Loucy (cell line): ENCODE measurements around the gene MAP3K6.

Experiments used
- H2AFZ ChIP-seq: fragments of 200-600 bp; sonication (generic); 2 replicates; pipeline ENCODE4 v1.6.0; 2016; ENCODE audit warnings: antibody characterized with exemption, mild to moderate bottlenecking, low read length, moderate library complexity
- H3F3A ChIP-seq: fragments of 200-600 bp; 2 replicates; pipeline ENCODE4 v1.6.0; 2016; ENCODE audit warnings: antibody characterized with exemption, low read depth, mild to moderate bottlenecking
- H3K27me3 ChIP-seq: fragments of 200-600 bp; sonication (generic); 2 replicates; pipeline ENCODE4 v1.6.1; 2014; ENCODE audit warnings: low read length, mild to moderate bottlenecking; ENCODE audit not compliant: insufficient read depth, poor library complexity, severe bottlenecking
- H3K36me3 ChIP-seq: fragments of 200-600 bp; sonication (generic); 2 replicates; pipeline ENCODE4 v1.6.1; 2016; ENCODE audit warnings: low read length; ENCODE audit not compliant: insufficient read depth
- H3K4me1 ChIP-seq: fragments of 200-600 bp; sonication (generic); 2 replicates; pipeline ENCODE4 v1.5.1; 2014; ENCODE audit warnings: low read length, mild to moderate bottlenecking; ENCODE audit not compliant: insufficient read depth, poor library complexity, severe bottlenecking
- H3K4me2 ChIP-seq: fragments of 200-600 bp; sonication (generic); 2 replicates; pipeline ENCODE4 v1.6.0; 2014; ENCODE audit warnings: antibody characterized with exemption, low read length, low read depth, mild to moderate bottlenecking; ENCODE audit not compliant: poor library complexity, severe bottlenecking
- H3K4me3 ChIP-seq: fragments of 200-600 bp; sonication (generic); 2 replicates; pipeline ENCODE4 v1.5.1; 2014; ENCODE audit warnings: low read length, mild to moderate bottlenecking, mixed read lengths; ENCODE audit not compliant: poor library complexity, severe bottlenecking
- H3K79me2 ChIP-seq: fragments of 200-600 bp; sonication (generic); 2 replicates; pipeline ENCODE4 v1.6.1; 2014; ENCODE audit warnings: low read length; ENCODE audit not compliant: insufficient read depth
- H3K9ac ChIP-seq: fragments of 200-600 bp; sonication (generic); 2 replicates; pipeline ENCODE4 v1.6.0; 2014; ENCODE audit warnings: mild to moderate bottlenecking, low read depth, low read length, moderate library complexity; ENCODE audit not compliant: poor library complexity, severe bottlenecking
- H3K9me2 ChIP-seq: fragments of 200-600 bp; sonication (generic); replicated peaks from 2 replicates; pipeline ENCODE4 v1.6.1; 2016; ENCODE audit warnings: low read depth, low read length, mixed read lengths
- H3K9me3 ChIP-seq: fragments of 200-600 bp; sonication (generic); 2 replicates; pipeline ENCODE4 v1.6.1; 2014; ENCODE audit warnings: mild to moderate bottlenecking, antibody characterized with exemption, low read length, low read depth; ENCODE audit not compliant: insufficient read depth
- H4K20me1 ChIP-seq: fragments of 200-600 bp; sonication (generic); 2 replicates; pipeline ENCODE4 v1.6.0; 2014; ENCODE audit warnings: antibody characterized with exemption, low read length, mild to moderate bottlenecking; ENCODE audit not compliant: insufficient read depth, poor library complexity, severe bottlenecking
- EZH2phosphoT487 ChIP-seq: fragments of 200-600 bp; IDR thresholded peaks from 2 replicates; pipeline ENCODE4 v1.6.1; 2018; ENCODE audit warnings: antibody characterized with exemption, mild to moderate bottlenecking, moderate library complexity, borderline replicate concordance
- TF ChIP-seq, protein P1 (sequence below): fragments of 200-600 bp; sonication (generic); conservative IDR thresholded peaks from 2 replicates; pipeline ENCODE4 v1.5.1; 2014; ENCODE audit warnings: mild to moderate bottlenecking, antibody characterized with exemption, low read length

The MAP3K6 gene

DNA sequence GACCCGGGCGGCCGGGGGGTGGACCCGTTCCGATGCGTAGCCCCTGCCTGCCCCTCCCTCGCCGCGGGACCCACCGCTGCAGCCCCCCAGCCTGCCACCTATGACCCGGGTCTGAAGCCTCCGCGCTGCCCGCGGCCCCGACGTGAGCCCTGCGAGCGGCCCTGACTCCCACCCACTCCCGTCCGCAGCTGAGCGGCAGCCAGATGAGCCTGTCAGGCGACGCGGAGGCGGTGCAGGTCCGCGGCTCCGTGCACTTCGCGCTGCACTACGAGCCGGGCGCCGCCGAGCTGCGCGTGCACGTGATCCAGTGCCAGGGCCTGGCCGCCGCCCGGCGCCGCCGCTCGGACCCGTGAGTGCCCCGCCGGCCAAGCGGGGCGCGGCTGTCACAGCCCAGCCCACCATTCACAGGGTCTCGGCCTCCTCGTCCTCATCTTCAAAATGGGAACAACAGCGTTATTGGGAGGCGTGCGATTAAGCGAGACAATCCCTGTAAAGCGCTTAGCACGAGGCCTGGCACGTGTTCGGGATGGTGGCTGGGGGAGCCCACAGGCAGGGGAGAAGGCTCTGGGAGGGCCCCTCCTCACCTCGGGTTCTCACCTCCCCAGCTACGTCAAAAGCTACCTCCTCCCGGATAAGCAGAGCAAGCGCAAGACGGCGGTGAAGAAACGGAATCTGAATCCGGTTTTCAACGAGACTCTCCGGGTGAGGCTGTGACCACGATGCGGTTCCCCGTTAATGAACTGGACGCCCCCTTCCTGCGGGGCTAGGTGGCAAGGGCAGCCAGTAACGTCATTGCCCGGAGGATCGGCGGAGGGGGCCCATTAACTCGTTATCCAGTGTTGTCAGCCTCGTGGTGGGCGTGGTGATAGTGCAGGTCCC lies 16.7 kb downstream of the MAP3K6 start:
- no peak overlapping the region for H3K4me2 ChIP-seq
- H3K4me1 ChIP-seq = peaks cover 7% of the 10 kb centered on the region
- no peak overlapping the region for H3K4me3 ChIP-seq

DNA sequence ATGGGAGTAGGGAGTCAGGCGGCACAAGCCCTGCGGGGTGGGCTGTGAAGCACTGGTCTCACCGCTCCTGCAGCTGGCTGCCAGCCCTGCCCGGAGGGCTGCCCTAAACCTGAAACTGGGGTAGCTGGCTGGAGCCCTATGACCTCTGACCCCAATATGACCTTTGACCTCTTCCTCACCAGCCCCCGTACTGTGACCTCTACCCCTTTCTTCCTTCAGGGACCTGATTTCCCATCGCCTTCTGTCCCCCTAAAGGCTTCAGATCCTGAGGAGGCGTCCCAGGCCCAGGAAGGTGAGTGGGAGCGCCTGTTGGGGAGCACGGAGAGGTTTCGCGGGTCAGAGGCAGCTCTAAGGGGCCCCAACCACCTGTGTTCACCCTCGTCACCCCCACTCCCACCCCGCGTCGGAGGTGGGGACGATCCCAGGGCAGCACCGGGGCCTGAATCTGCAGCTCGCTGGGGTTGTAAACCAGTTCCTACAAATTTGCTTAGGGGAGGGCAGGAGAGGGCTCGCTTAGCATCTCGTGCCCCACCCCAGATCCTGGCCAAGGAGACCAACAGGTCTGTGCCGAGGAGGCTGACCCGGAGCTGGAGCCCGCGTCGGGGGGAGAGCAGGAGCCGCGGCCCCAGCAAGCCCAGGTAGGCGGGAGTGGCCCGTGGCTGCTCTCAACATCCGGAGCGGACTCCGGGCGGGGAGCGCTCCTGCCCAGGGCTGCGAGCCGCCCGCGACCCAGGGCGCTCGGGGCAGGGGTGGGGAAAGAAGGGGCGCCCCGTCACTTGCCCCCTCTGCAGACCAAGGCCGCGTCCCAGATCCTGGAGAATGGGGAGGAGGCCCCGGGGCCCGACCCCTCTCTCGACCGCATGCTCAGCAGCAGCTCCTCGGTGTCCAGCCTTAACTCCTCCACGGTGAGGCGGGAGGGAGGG lies 17.6 kb downstream of the MAP3K6 start:
- Histone ChIP-seq H3F3A (no peaks in the 10 kb centered on the region), H3K4me3 (no peak overlapping the region), H3K9me2 (no peaks in the 10 kb centered on the region), H4K20me1 (no peaks in the 10 kb centered on the region), H3K36me3 (peaks cover 5% of the 10 kb centered on the region; the same call in 1 of the 2 replicates), H3K4me1 (peaks cover 12% of the 10 kb centered on the region), H3K27me3 (no peaks in the 10 kb centered on the region), H3K4me2 (no peak overlapping the region), H2AFZ (no peak overlapping the region), H3K79me2 (peaks cover 19% of the 10 kb centered on the region; the same call in 1 of the 2 replicates), H3K9me3 (no peaks in the 10 kb centered on the region), H3K9ac (no peak overlapping the region)
- TF ChIP-seq, protein P1, sequence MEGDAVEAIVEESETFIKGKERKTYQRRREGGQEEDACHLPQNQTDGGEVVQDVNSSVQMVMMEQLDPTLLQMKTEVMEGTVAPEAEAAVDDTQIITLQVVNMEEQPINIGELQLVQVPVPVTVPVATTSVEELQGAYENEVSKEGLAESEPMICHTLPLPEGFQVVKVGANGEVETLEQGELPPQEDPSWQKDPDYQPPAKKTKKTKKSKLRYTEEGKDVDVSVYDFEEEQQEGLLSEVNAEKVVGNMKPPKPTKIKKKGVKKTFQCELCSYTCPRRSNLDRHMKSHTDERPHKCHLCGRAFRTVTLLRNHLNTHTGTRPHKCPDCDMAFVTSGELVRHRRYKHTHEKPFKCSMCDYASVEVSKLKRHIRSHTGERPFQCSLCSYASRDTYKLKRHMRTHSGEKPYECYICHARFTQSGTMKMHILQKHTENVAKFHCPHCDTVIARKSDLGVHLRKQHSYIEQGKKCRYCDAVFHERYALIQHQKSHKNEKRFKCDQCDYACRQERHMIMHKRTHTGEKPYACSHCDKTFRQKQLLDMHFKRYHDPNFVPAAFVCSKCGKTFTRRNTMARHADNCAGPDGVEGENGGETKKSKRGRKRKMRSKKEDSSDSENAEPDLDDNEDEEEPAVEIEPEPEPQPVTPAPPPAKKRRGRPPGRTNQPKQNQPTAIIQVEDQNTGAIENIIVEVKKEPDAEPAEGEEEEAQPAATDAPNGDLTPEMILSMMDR = no peak
- no peak for TF ChIP-seq EZH2phosphoT487

More for the DNA sequence above, 16.7 kb downstream of the MAP3K6 start:
- Histone ChIP-seq H3K27me3 (no peaks in the 10 kb centered on the region), H3K79me2 (peaks cover 12% of the 10 kb centered on the region; the same call in 1 of the 2 replicates), H3F3A (no peaks in the 10 kb centered on the region), H3K9ac (no peak overlapping the region), H3K9me2 (no peaks in the 10 kb centered on the region), H3K36me3 (peaks cover 5% of the 10 kb centered on the region; the same call in 1 of the 2 replicates), H4K20me1 (no peaks in the 10 kb centered on the region), H2AFZ (no peak overlapping the region), H3K9me3 (no peaks in the 10 kb centered on the region)
- TF ChIP-seq, protein P1 = no peak
- no peak for TF ChIP-seq EZH2phosphoT487

DNA sequence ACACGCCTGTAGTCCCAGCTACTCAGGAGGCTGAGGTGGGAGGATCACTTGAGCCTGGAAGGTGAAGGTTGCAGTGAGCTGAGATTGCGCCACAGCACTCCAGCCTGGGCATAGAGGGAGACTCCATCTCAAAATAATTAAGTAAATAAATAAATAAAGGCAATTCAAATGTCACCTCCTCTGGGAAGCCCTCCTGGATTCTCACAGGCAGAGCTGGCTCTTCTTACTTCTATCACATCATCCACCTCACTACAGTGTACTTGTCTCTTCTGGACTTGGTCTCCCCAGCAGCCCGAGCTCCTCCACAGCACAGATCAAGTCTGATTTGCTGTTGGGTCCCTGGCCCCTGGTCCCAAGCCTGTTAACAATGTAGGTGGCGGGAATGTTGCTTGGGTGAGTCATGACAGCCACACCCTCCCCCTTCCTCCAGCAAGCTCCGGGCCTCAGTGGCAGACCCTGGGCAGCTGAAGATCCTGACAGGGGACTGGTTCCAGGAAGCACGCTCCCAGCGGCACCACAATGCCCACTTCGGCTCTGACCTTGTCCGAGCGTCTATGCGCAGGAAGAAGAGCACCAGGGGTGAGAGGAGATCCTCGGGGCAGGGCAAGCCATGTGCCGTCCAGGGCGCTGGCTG lies 19.7 kb downstream of the MAP3K6 start:
- Histone ChIP-seq H3K4me3 (no peak overlapping the region), H3K9ac (no peak overlapping the region), H3F3A (no peaks in the 10 kb centered on the region), H3K4me2 (no peak overlapping the region), H4K20me1 (no peaks in the 10 kb centered on the region), H3K36me3 (peaks cover 5% of the 10 kb centered on the region; the same call in 1 of the 2 replicates), H3K27me3 (no peaks in the 10 kb centered on the region), H3K9me2 (no peaks in the 10 kb centered on the region), H3K79me2 (peaks cover 38% of the 10 kb centered on the region), H3K4me1 (peaks cover 12% of the 10 kb centered on the region), H2AFZ (no peak overlapping the region), H3K9me3 (no peaks in the 10 kb centered on the region)
- TF ChIP-seq, protein P1 = no peak
- TF ChIP-seq EZH2phosphoT487 = no peak
